PC-3 (cell line): Measurements from ENCODE around the gene ZNF837. TPM values are rescaled to one million over a fixed set of nuclear protein-coding genes. Genes with fewer than 3 reads are reported as not detected.
A peak's percentile ranks its signal among the peaks of the same experiment; 100 is the strongest.

ENCODE experiments used
- ATAC-seq: fragments of 200-7000 bp; cut with Tn5 transposase; 2 replicates; pipeline ENCODE4 v1.9.1; 2020; ENCODE audit warnings: mild to moderate bottlenecking, moderate library complexity
- BruUV-seq: library from RNA; stranded (reverse); fragments of 400-500 nt; replicated peaks from 2 replicates; lab custom pipeline; 2021; lab: Mats Ljungman, UMichigan
- CTCF ChIA-PET: fragments of 300-600 bp; sonication (Branson Sonifier 250); formaldehyde crosslinking; loops from one replicate; lab custom pipeline; 2022; ENCODE audit warnings: antibody characterized with exemption; lab: Charles Lee
- POLR2A ChIA-PET: fragments of 300-600 bp; sonication (Branson Sonifier 250); formaldehyde crosslinking; loops from one replicate; lab custom pipeline; 2022; ENCODE audit warnings: antibody characterized with exemption; ENCODE audit not compliant: unreplicated experiment; lab: Charles Lee
- DNase-seq: peaks from one replicate; pipeline ENCODE4 v3.0.0-alpha.2; 2015
- H2AFZ ChIP-seq: fragments of 300-600 bp; sonication (generic); 2 replicates; pipeline ENCODE4 v1.6.0; 2016; ENCODE audit warnings: antibody characterized with exemption, low read length
- H3F3A ChIP-seq: fragments of 300-600 bp; sonication (generic); one replicate; pipeline ENCODE4 v1.6.0; 2017; ENCODE audit warnings: antibody characterized with exemption, low read length, control low read depth, mild to moderate bottlenecking; ENCODE audit not compliant: unreplicated experiment
- H3K27ac ChIP-seq: fragments of 300-600 bp; sonication (generic); 2 replicates; pipeline ENCODE4 v1.5.1; 2016; ENCODE audit warnings: mild to moderate bottlenecking, low read length
- H3K27me3 ChIP-seq: fragments of 300-600 bp; sonication (generic); 2 replicates; pipeline ENCODE4 v1.6.1; 2016; ENCODE audit warnings: low read length, mixed read lengths
- H3K36me3 ChIP-seq: fragments of 300-600 bp; sonication (generic); 2 replicates; pipeline ENCODE4 v1.6.1; 2016; ENCODE audit warnings: low read depth, mixed run types, low read length, mixed read lengths
- H3K4me1 ChIP-seq: fragments of 300-600 bp; sonication (generic); 2 replicates; pipeline ENCODE4 v1.5.1; 2016; ENCODE audit warnings: low read length; ENCODE audit not compliant: insufficient read depth
- H3K4me2 ChIP-seq: fragments of 300-600 bp; sonication (generic); 2 replicates; pipeline ENCODE4 v1.6.0; 2016; ENCODE audit warnings: low read length
- H3K4me3 ChIP-seq: fragments of 300-600 bp; sonication (generic); 2 replicates; pipeline ENCODE4 v1.5.1; 2016; ENCODE audit warnings: mild to moderate bottlenecking, low read length, mixed read lengths
- H3K79me2 ChIP-seq: fragments of 300-600 bp; sonication (generic); 2 replicates; pipeline ENCODE4 v1.6.1; 2017; ENCODE audit warnings: low read length, mixed read lengths
- H3K9ac ChIP-seq: fragments of 300-600 bp; sonication (generic); 2 replicates; pipeline ENCODE4 v1.6.0; 2016; ENCODE audit warnings: mild to moderate bottlenecking, low read length
- H3K9me2 ChIP-seq: fragments of 300-600 bp; sonication (generic); replicated peaks from 2 replicates; pipeline ENCODE4 v1.6.1; 2016; ENCODE audit warnings: mixed run types, low read length, mixed read lengths
- H3K9me3 ChIP-seq: fragments of 300-600 bp; sonication (generic); 2 replicates; pipeline ENCODE4 v1.6.1; 2016; ENCODE audit warnings: low read length, mixed read lengths
- H4K20me1 ChIP-seq: fragments of 300-600 bp; sonication (generic); 2 replicates; pipeline ENCODE4 v1.6.1; 2016; ENCODE audit warnings: low read length, mixed read lengths
- CTCF ChIP-seq: fragments of 300-600 bp; sonication (generic); conservative IDR thresholded peaks from 2 replicates; pipeline ENCODE4 v1.5.1; 2017; ENCODE audit warnings: antibody characterized with exemption, low read depth, mild to moderate bottlenecking, low read length
- EZH2 ChIP-seq: fragments of 300-600 bp; sonication (generic); IDR thresholded peaks from one replicate; pipeline ENCODE4 v1.6.1; 2017; ENCODE audit warnings: antibody characterized with exemption, mild to moderate bottlenecking, low read length; ENCODE audit not compliant: unreplicated experiment
- EZH2phosphoT487 ChIP-seq: fragments of 300-600 bp; sonication (generic); IDR thresholded peaks from 2 replicates; pipeline ENCODE4 v1.6.1; 2018; ENCODE audit warnings: mild to moderate bottlenecking, antibody characterized with exemption, low read length, borderline replicate concordance
- intact Hi-C: fragments of 100-400 bp; cut with micrococcal nuclease; formaldehyde crosslinking; loops from 2 replicates; pipeline ENCODE4 v1.9.0; 2023
- total RNA-seq: library from RNA; depleted of rRNA; stranded (reverse); fragments of >200 nt; gene quantifications from 2 replicates; pipeline ENCODE4 v1.2.3, GENCODE V29; 2014

Gene ZNF837
- total RNA-seq, 1 experiment from 2014 or later = 9.5 TPM

GRCh38 chr19:58326914-58327726 lies 53.7 kb downstream of the ZNF837 start, which contains the start of gene ZSCAN22:
TSS of gene ZSCAN22 (plus strand) at chr19:58326994. CDS start at chr19:58334803, 7,809 bp downstream.
- peaks cover 5% of the 10 kb centered on the region; the same call in 1 of the 2 replicates for H4K20me1 ChIP-seq
- 0 out of 2 replicates have a peak, but pooled peaks cover 4% of the 10 kb centered on the region for H3K36me3 ChIP-seq
- TF ChIP-seq EZH2 (no peak), CTCF (no peak), EZH2phosphoT487 (no peak)
- DNase-seq (peak; percentile 99), ATAC-seq (peak; percentile 85)
- H3K9ac ChIP-seq = peak within 1 kb of the TSS; percentile 87
- H3K27ac ChIP-seq = peak within 1 kb of the TSS; percentile 63
- BruUV-seq = TSS peak; percentile 37
- H3K9me2 ChIP-seq = no peaks in the 10 kb centered on the region
- H3K4me2 ChIP-seq = peak within 1 kb of the TSS; percentile 94
- H3K27me3 ChIP-seq = no peaks in the 10 kb centered on the region
- H3K4me1 ChIP-seq = peaks cover 26% of the 10 kb centered on the region
- CTCF ChIA-PET = no interaction called here
- H2AFZ ChIP-seq = peak within 1 kb of the TSS; percentile 82
- H3K9me3 ChIP-seq = no peaks in the 10 kb centered on the region
- POLR2A ChIA-PET = no interaction called here
- no peaks in the 10 kb centered on the region for H3F3A ChIP-seq
- peaks cover 62% of the 10 kb centered on the region for H3K79me2 ChIP-seq
- H3K4me3 ChIP-seq = peak within 1 kb of the TSS; percentile 94
- intact Hi-C loops = loop anchor here (1.0 to 5.0 kb wide), 4 partner anchors 22 to 144 kb away; partner anchors contain the start of genes ERVK3-1 and ZNF274

GRCh38 chr19:58326501-58326913 lies 54.3 kb downstream of the ZNF837 start:
- peaks cover 26% of the 10 kb centered on the region for H3K4me1 ChIP-seq
- peaks cover 62% of the 10 kb centered on the region for H3K79me2 ChIP-seq
- BruUV-seq = no TSS peak
- peak overlapping the region; percentile 94 for H3K4me3 ChIP-seq
- no peaks in the 10 kb centered on the region for H3K27me3 ChIP-seq
- H2AFZ ChIP-seq = peak overlapping the region; percentile 82
- H3F3A ChIP-seq = no peaks in the 10 kb centered on the region
- ChIA-PET CTCF (no interaction called here), POLR2A (no interaction called here)
- TF ChIP-seq CTCF = no peak
- TF ChIP-seq EZH2 = no peak
- no peak for TF ChIP-seq EZH2phosphoT487
- no peak overlapping the region for H3K27ac ChIP-seq
- H3K36me3 ChIP-seq = 0 out of 2 replicates have a peak, but pooled peaks cover 5% of the 10 kb centered on the region
- intact Hi-C loops = loop anchor here (1.0 to 5.0 kb wide), 3 partner anchors 21 to 144 kb away; partner anchors contain the start of genes ERVK3-1 and ZNF274
- H3K9me2 ChIP-seq = no peaks in the 10 kb centered on the region
- no peaks in the 10 kb centered on the region for H3K9me3 ChIP-seq
- ATAC-seq (no peak; the same call in 1 of the 2 replicates), DNase-seq (no peak)
- H3K9ac ChIP-seq = peak overlapping the region; percentile 87
- H4K20me1 ChIP-seq = peaks cover 5% of the 10 kb centered on the region; the same call in 1 of the 2 replicates
- peak overlapping the region; percentile 94 for H3K4me2 ChIP-seq
